Measurements from ENCODE around the gene STOML1.
"Not testable (repeated sequence)": the region's sequence is repeated elsewhere in the genome, so short reads cannot be mapped to it uniquely, and the experiment has no call there.

STOML1 gene

DNA sequence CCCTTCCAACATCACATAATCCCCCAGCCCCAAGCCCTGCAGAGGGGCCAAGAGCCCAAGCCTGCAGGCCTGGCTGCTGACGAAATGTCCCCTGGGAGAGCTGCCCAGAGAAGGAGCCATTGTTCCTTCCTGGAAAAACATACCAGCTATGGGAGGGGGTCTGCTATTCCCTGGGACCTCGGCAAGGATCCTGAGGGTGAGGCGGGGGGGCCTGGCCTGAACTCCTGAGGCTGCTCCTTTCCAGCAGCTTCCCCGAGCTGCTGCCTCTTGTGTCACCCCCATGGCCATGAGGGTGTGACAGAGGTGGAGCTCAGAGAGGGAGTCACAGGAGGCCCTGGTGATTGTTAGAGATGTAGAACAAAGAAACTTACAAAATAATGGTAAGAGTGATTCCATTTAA is 53.0 kb downstream of the STOML1 start:
- DNase-seq (ENCODE audit: low read depth, low spot score), result no peak
- H3K4me3 ChIP-seq (ENCODE audit: low read length), result no peak overlapping the region

DNA sequence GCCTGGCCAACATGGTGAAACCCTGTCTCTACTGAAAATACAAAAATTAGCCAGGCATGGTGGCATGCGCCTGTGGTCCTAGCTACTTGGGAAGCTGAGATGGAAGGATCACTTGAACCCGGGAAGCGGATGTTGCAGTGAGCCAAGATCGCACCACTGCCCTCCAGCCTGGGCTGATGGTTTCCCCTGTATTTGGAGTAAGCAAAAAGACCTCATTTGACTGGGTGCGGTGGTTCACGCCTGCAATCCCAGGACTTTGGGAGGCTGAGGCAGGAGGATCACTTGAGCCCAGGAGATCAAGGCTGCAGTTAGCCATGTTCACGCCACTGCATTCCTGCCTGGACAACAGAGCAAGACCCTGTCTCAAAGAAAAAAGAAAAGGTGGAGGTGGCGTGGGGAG is 53.6 kb downstream of the STOML1 start:
- H3K4me3 ChIP-seq (ENCODE audit: low read length); DNase-seq (ENCODE audit: low read depth, low spot score): not testable (repeated sequence)

DNA sequence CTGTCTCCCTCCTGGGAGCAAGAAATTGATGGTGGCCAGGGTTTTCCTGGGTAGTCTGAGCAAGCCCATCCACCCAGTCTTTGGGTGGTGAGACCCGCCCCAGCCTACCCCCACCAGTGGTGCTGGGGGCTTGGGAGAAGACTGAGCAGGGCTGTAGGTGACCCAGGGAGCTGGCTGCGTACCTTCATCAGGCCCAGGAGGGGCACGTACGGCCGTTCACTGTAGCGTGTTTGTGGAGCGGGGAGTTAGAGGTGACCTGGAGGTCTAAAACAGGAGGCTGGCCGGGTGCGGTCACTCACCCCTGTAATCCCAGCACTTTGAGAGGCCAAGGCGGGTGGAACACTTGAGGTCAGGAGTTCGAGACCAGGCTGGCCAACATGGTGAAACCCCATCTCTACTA is 54.4 kb downstream of the STOML1 start:
- DNase-seq (ENCODE audit: low read depth, low spot score), result no peak

DNA sequence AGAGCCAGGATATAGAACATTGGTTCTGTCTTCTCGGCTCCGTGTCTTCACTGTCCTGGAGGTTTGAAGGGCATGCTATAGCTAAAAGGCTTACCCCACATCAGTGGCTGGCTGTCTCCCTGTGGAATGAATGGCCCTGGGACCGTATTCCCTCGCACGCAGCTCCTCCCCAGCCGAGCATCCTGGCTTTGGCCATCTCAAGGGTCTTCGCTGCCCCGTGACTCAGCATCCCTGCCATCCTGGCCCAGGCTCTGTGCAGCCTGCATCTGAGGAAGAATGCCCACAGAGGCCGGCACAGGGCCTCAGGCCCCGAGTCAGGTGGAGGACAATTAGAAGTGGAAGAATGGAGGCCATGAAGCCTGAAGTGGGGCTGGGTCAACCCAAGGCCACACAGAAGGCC is 54.8 kb downstream of the STOML1 start:
- no peak overlapping the region for H3K4me3 ChIP-seq (ENCODE audit: low read length)
- DNase-seq (ENCODE audit: low read depth, low spot score), result no peak

More for the DNA sequence above, 54.4 kb downstream of the STOML1 start:
- H3K4me3 ChIP-seq (ENCODE audit: low read length), result no peak overlapping the region

DNA sequence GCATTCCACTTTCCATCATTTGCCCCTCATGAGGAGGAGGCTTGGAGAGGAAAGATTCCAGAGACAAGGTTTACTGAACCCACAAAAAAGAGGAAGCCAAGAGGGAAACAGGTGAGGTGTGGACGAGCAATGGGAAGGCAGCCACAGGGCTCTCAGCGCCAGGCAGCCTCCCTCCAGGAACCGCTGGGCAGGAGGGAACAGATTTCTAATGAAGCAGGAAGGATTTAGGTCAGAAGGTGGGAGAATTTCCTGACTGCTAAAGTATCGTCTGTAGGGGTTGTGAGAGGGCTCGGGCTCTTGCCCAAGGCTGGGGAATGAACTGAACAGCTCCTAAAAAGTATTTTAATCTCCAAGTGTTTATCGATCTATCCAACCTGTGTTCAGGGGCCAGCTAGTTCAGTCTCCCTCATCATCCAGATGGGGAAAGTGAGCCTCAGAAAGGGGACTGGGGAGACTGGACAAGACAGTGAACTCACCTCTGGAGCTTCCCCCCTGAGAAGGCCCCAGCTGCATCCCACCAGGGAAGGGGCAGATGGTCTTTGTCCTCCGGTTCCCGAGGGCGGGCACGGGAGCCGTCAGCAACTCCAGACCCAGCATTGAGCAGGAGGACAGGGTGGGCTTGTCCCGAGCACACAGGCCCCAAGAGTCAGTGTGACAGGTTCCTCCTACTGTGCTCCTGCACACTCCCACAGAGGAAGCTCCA is 55.4 kb downstream of the STOML1 start:
- H3K4me3 ChIP-seq (ENCODE audit: low read length), result no peak overlapping the region
- DNase-seq (ENCODE audit: low read depth, low spot score), result no peak

DNA sequence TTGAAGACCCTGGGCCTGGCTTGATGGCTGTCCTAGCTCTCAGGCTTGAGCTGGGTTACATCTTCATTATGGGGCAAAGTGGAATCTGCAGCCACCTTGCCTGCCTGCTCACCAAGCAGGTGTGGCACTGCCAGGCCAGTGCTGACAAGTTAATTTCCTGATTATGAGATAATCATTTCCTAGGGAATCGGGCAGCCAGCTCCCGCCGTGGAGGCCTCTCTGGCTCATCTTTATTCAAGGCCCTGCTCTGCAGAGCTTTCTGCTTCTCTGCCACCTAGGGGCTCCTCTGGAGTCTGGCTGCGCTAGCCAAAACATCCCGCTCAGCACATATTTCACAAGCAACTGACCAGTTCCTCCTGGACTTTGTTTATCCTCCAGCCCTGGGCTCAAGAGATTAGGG is 55.9 kb downstream of the STOML1 start:
- DNase-seq (ENCODE audit: low read depth, low spot score), result no peak
- no peak overlapping the region for H3K4me3 ChIP-seq (ENCODE audit: low read length)

DNA sequence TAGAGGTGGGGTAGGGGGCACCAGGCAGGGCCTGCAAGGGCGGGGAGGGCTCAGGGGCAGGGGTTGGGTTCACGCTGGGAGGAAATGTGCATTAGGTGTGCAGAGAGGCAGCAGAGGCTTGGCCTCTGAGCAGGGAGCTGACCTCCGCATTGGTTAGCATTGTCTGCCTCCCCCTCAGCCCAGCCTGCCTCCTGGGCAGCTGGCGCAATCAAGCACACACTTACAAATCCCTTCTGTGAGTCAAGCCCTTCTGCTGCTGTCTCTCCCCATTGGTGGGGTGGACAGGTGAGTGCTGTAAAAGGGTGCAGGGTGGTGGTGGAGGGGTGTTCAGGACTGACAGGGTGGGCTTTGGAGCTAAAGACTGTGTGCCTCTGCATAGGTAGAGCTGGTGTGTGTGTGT is 56.5 kb downstream of the STOML1 start:
- no peak for DNase-seq (ENCODE audit: low read depth, low spot score)
- H3K4me3 ChIP-seq (ENCODE audit: low read length), result no peak overlapping the region

DNA sequence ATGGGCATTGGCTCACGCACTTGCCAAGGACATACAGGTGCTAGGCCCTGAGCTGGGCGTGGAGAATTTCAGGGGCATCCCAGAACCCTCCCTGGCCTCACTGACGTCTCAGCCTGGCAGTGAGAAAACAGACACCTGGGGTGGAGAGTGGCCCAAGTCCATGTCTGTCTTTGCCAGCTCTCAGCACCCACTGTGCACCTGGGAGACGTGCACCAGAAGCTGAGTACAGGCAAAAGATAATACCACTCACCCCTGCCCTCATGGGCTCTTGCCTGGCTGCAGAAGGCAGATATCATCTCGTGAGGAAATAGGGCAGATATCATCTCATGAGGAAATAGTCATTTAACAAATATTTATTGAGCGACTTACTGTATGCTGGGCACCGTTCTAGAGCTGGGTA is 57.8 kb downstream of the STOML1 start:
- no peak for DNase-seq (ENCODE audit: low read depth, low spot score)
- no peak overlapping the region for H3K4me3 ChIP-seq (ENCODE audit: low read length)

DNA sequence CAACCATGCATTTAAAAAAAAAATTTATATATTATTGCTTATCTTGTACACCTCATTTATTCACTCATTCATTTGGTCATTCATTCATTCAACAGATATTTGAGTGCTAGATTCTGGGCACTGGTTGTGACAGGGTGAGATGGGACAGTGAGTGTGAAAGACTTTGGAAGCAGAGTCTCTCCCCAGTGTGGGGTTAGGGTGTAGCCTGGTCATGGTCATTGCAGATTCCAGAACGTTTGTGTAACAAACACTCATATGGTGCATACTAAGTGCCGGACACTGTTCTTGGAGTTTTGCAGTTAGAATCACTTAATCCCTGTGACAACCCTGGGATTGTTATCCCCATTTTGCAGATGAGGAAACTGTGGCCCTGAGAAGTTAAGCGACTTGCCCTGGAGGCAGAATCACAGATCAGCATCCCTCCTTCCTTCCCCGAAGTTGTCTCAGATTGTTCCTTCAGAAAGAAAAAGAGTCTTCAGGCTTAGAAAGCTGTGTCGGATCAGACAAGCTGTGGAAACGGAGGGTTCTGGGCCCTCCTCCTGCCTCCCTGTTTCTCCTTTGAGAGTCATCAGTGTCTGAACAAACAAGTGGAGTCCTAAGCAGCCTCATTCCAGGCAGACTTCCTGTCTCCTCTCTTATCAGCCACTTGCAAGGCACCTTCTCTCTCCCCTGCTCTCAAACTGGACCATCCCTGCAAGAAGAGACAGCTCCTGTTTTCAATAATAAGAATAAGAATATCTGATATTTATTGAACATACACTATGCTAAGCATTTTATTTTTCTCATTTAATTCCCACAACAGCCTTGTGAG is 59.5 kb downstream of the STOML1 start:
- H3K4me3 ChIP-seq (ENCODE audit: low read length), result no peak overlapping the region
- DNase-seq (ENCODE audit: low read depth, low spot score), result no peak

DNA sequence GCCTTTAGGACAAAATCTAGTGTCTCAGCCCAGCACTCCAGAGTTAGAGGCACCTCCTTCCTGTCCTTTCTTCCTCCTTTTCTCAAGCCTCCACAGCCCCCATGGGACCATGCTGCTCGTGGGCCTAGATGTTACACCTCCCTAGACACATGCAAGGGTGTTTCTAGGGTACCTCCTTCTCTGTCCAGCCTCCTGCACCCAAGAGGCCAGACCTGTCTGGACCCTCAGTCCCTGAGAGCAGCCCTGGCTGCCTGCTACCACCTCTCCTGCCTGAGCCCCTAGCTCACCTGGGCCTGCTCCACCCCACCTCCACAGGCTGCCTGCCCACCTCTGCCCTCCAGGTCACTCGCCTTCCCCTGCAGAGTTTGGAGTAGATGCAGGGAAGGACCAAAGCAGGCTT is 60.7 kb downstream of the STOML1 start:
- DNase-seq (ENCODE audit: low read depth, low spot score), result no peak
- no peak overlapping the region for H3K4me3 ChIP-seq (ENCODE audit: low read length)

DNA sequence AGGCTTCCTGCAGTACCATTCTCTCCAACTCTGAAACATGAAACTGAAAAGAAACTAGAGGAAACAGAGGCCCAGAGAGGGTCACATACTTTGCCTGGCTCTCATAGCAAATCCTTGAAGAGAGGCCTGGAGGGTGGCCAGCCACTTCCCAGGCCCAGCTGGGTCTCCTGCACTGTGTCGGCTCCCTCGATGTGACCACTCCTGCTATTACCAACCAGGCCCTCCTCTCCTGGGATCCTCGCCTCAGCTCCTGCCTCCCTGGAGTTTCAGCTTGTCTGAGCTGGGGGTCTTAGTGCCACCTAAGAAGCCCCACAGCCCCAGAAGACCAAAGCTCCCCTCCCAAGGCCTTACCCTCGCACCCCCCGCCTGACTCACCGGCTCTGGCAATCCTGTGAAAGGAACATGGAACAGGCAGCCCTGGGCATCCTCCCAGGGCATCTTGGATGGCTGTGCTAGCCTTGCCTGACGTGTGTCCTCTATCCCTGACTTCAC is 61.3 kb downstream of the STOML1 start:
- DNase-seq (ENCODE audit: low read depth, low spot score), result no peak
- H3K4me3 ChIP-seq (ENCODE audit: low read length), result no peak overlapping the region

DNA sequence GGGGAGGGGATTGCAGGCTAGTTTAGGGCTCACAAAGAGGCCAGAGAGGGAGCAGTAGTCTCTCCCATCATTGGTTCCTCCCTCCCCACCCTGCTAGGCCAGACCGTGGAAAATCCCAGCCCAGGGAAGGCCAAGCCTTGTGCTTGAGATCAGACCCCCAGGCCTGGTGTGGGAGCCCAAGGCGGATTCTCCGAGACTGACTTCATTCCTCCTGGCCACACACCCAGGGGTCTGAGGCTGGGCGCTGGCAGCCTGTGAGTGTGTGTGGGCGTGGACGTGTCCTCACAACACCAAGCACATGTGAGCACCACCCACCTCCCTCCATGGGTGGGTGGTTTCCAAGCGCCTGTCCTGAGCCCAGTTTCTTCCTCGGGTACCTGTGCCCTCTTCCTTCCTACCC is 61.7 kb downstream of the STOML1 start:
- H3K4me3 ChIP-seq (ENCODE audit: low read length), result no peak overlapping the region

DNA sequence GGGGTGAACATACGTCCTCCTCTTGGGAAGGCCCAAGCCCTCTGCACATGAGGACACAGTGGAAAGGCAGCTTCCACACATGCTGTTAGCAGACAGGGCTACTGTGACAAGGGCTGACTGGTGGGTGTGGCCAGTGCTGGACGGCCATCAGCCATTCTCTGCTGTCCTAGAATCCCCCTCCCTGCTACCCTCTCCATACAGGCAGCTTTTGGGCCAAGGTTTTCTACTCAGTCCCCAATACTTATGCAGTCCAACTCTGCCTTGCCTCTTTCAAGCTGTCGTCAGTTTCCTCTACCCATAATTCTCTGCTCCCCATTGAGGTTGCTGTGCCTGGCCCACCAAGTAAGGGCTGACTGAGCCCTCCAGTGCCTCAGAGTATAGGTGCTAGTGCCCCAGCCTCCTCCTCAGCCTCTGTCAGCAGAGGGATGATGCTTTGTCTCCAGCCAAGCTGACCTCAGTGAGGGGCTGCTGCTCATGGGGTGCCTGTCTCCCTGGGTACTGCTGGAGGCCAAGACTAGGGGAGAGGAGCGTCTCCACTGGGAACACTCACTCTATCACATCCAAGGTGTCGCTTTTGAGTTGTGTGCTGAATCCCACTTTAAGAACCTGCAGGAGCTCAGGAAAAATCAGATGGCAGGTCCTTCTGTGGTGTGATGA is 63.0 kb downstream of the STOML1 start:
- no peak overlapping the region for H3K4me3 ChIP-seq (ENCODE audit: low read length)
- no peak for DNase-seq (ENCODE audit: low read depth, low spot score)

More for the DNA sequence above, 61.7 kb downstream of the STOML1 start:
- no peak for DNase-seq (ENCODE audit: low read depth, low spot score)

Data from Jurkat, Clone E6-1 (cell line).